ENCODE data around the gene UBA52.

Gene UBA52

GRCh38 chr19:18541258-18541991 is 30.2 kb upstream of the UBA52 start:
- no peak for DNase-seq (ENCODE audit: low read depth)
- no peak for TF ChIP-seq CTCF (IDR thresholded peaks at IDR 0.05; ENCODE audit: low read length, missing control alignments)

GRCh38 chr19:18541992-18542940 is 29.4 kb upstream of the UBA52 start:
- peak overlapping the region; percentile 72 for H3K4me3 ChIP-seq (replicated peaks; ENCODE audit: low read depth, low read length)
- TF ChIP-seq CTCF (IDR thresholded peaks at IDR 0.05; ENCODE audit: low read length, missing control alignments) = no peak
- DNase-seq (ENCODE audit: low read depth) = no peak

More at GRCh38 chr19:18541258-18541991, 30.2 kb upstream of the UBA52 start:
- H3K4me3 ChIP-seq (replicated peaks; ENCODE audit: low read depth, low read length) = no peak overlapping the region

- TF ChIP-seq CTCF (IDR thresholded peaks at IDR 0.05; ENCODE audit: low read length, missing control alignments) = no peak
- DNase-seq (ENCODE audit: low read depth) = peak; percentile 86
- H3K4me3 ChIP-seq (replicated peaks; ENCODE audit: low read depth, low read length) = peak within 1 kb of the TSS; percentile 72
Measured at GRCh38 chr19:18542941-18543813, 28.5 kb upstream of the UBA52 start, which contains the start of gene FKBP8. Gene FKBP8 (minus strand): TSS chr19:18543573. CDS start chr19:18541970, 1,603 bp downstream.

GRCh38 chr19:18543814-18544475 is 27.7 kb upstream of the UBA52 start:
- H3K4me3 ChIP-seq (replicated peaks; ENCODE audit: low read depth, low read length) = peak overlapping the region; percentile 55
- no peak for TF ChIP-seq CTCF (IDR thresholded peaks at IDR 0.05; ENCODE audit: low read length, missing control alignments)
- peak; percentile 67 for DNase-seq (ENCODE audit: low read depth)

- DNase-seq (ENCODE audit: low read depth) = no peak
- TF ChIP-seq CTCF (IDR thresholded peaks at IDR 0.05; ENCODE audit: low read length, missing control alignments) = no peak
- no peak overlapping the region for H3K4me3 ChIP-seq (replicated peaks; ENCODE audit: low read depth, low read length)
Measured at GRCh38 chr19:18551631-18552030, 20.0 kb upstream of the UBA52 start.

Measured in fibroblast of pulmonary artery (primary cell).